HepG2 (cell line): ENCODE results near the gene NYNRIN. TPM values are rescaled to one million over a fixed set of nuclear protein-coding genes. Genes with fewer than 3 reads are reported as not detected.
A peak's percentile ranks its signal among the peaks of the same experiment; 100 is the strongest.

ENCODE experiments used
- ARHGAP35 ChIP-seq: sonication (generic); formaldehyde crosslinking; IDR thresholded peaks from 2 replicates; pipeline ENCODE4 v1.9.0; 2022; ENCODE audit warnings: mild to moderate bottlenecking, inconsistent platforms, moderate library complexity, missing genetic modification reagents, borderline replicate concordance
- HOXA5 ChIP-seq: sonication (generic); formaldehyde crosslinking; IDR thresholded peaks from 2 replicates; pipeline ENCODE4 v1.4.0; 2020; ENCODE audit warnings: missing genetic modification reagents
- KLF6 ChIP-seq: IDR thresholded peaks from 2 replicates; pipeline ENCODE4 v1.8.0; 2016; ENCODE audit warnings: missing biosample characterization, missing genetic modification reagents
- KMT2A ChIP-seq: sonication (generic); formaldehyde crosslinking; IDR thresholded peaks from 2 replicates; pipeline ENCODE4 v1.4.0; 2020; ENCODE audit warnings: missing genetic modification reagents
- LCORL ChIP-seq, 2 experiments: fragments of 450-650 bp in 1 of 2; sonication (generic) in 1 of 2; formaldehyde crosslinking in 1 of 2; IDR thresholded peaks; 2 replicates each; pipeline versions ENCODE4 v1.5.0 to v1.6.1; 2017 to 2020; ENCODE audit warnings: antibody characterized with exemption in 1 of 2, missing genetic modification reagents in 1 of 2
- NFKB2 ChIP-seq: sonication (generic); formaldehyde crosslinking; IDR thresholded peaks from 2 replicates; pipeline ENCODE4 v1.4.0; 2020; ENCODE audit warnings: missing genetic modification reagents, borderline replicate concordance
- NRL ChIP-seq: sonication (generic); formaldehyde crosslinking; IDR thresholded peaks from 2 replicates; pipeline ENCODE4 v1.5.0; 2020; ENCODE audit warnings: missing genetic modification reagents, mild to moderate bottlenecking, moderate library complexity, borderline replicate concordance
- PCBP1 ChIP-seq: fragments of 200-400 bp; formaldehyde crosslinking; IDR thresholded peaks from 2 replicates; pipeline ENCODE4 v1.6.1; 2017; ENCODE audit warnings: mild to moderate bottlenecking, low read depth, low read length, borderline replicate concordance
- SAFB2 ChIP-seq: sonication (generic); formaldehyde crosslinking; IDR thresholded peaks from 2 replicates; pipeline ENCODE4 v1.5.1; 2020; ENCODE audit warnings: missing genetic modification reagents, low read depth, mild to moderate bottlenecking, borderline replicate concordance
- SRY ChIP-seq: sonication (generic); formaldehyde crosslinking; IDR thresholded peaks from 2 replicates; pipeline ENCODE4 v1.8.0; 2022; ENCODE audit warnings: mild to moderate bottlenecking, missing genetic modification reagents
- ZNF136 ChIP-seq: sonication (generic); formaldehyde crosslinking; IDR thresholded peaks from 2 replicates; pipeline ENCODE4 v1.8.1; 2022; ENCODE audit warnings: low read depth, mild to moderate bottlenecking, moderate library complexity, missing genetic modification reagents
- ZNF253 ChIP-seq: sonication (generic); formaldehyde crosslinking; IDR thresholded peaks from 2 replicates; pipeline ENCODE4 v1.8.0; 2022; ENCODE audit warnings: mild to moderate bottlenecking, missing genetic modification reagents, borderline replicate concordance
- ZNF451 ChIP-seq: sonication (generic); formaldehyde crosslinking; IDR thresholded peaks from 2 replicates; pipeline ENCODE4 v1.5.0; 2020; ENCODE audit warnings: mild to moderate bottlenecking, missing genetic modification reagents
- ZNF776 ChIP-seq: sonication (generic); formaldehyde crosslinking; IDR thresholded peaks from 2 replicates; pipeline ENCODE4 v1.4.0; 2020; ENCODE audit warnings: mild to moderate bottlenecking, missing genetic modification reagents
- polyA plus RNA-seq, 8 experiments: library from polyadenylated mRNA; depleted of rRNA in 3 of 8; stranded (reverse) in 7 of 8; unstranded in 1 of 8; fragments of >200 nt; fragmentation: Illumina TruSeq in 4 of 8; extraction: Trizol in 4 of 8; gene quantifications; 2 replicates each; pipeline versions ENCODE4 v1.2.1 to v1.2.3, GENCODE V29; 2011 to 2016; ENCODE audit warnings: low read depth in 4 of 8, missing spikeins in 1 of 8, mixed read lengths in 1 of 8; ENCODE audit not compliant: insufficient read depth in 1 of 8
- total RNA-seq, 5 experiments: library from RNA; depleted of rRNA; stranded (reverse); fragments of >200 nt; fragmentation: Illumina TruSeq; extraction: Trizol; gene quantifications; 2 replicates each; pipeline ENCODE4 v1.2.3, GENCODE V29; 2016; ENCODE audit warnings: low read depth in 1 of 5
- TF ChIP-seq, protein P1 (sequence below): IDR thresholded peaks from 2 replicates; pipeline ENCODE4 v1.6.1; 2016; ENCODE audit warnings: missing compliant biosample characterization, missing genetic modification reagents, borderline replicate concordance
- TF ChIP-seq, protein P2 (sequence below): sonication (generic); formaldehyde crosslinking; IDR thresholded peaks from 2 replicates; pipeline ENCODE4 v1.8.0; 2022; ENCODE audit warnings: mild to moderate bottlenecking, missing genetic modification reagents, borderline replicate concordance
- TF ChIP-seq, protein P3 (sequence below): sonication (generic); formaldehyde crosslinking; IDR thresholded peaks from 2 replicates; pipeline ENCODE4 v1.4.0; 2020; ENCODE audit warnings: missing genetic modification reagents, borderline replicate concordance
- TF ChIP-seq, protein P4 (sequence below): sonication (generic); formaldehyde crosslinking; IDR thresholded peaks from 2 replicates; pipeline ENCODE4 v1.5.1; 2020; ENCODE audit warnings: mild to moderate bottlenecking, missing genetic modification reagents, moderate library complexity
- TF ChIP-seq, protein P5 (sequence below): sonication (generic); formaldehyde crosslinking; IDR thresholded peaks from 2 replicates; pipeline ENCODE4 v1.5.1; 2020; ENCODE audit warnings: missing genetic modification reagents, mild to moderate bottlenecking, borderline replicate concordance
- TF ChIP-seq, protein P6 (sequence below): sonication (generic); formaldehyde crosslinking; IDR thresholded peaks from 2 replicates; pipeline ENCODE4 v1.4.0; 2020; ENCODE audit warnings: mild to moderate bottlenecking, missing genetic modification reagents
- TF ChIP-seq, protein P7 (sequence below): sonication (generic); formaldehyde crosslinking; IDR thresholded peaks from 2 replicates; pipeline ENCODE4 v1.8.0; 2022; ENCODE audit warnings: missing genetic modification reagents, low read depth, mild to moderate bottlenecking, borderline replicate concordance

The NYNRIN gene
- total and polyA plus RNA-seq, 2 of the 13 experiments (the other 11 are each of a cell fraction or from before 2014, with no cell fraction given), result 0.63 to 1.1 TPM

DNA sequence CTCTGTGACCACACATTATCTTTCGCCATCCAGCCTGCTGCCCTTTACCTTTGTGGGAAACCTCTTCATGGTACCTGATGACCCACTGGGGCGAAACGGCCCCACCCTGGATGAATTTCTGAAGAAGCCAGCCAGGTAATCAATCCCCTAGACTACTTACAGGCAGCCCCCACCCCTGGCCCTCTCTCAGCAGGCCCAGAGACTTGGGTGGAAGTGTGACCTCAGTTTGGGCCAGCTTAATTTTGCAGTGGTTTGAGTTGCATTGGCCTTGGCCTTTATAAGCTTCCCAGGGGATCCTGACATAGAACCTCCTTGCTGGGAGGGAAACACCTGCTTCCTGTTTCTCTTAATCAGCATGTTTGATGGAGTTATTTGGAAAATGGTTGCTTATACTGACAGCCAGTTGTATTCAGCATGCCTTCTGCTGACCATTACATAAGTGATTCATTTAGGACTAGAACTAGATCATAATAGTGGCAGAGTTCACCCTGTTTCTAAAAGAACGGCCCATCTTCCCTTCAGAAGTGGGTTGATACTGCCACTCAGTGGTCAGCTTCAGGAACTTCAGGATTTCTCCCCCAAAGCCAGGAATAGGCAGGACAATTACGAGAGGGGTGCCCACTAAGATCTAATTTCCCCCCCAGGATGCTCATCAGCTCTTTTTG lies 37.7 kb downstream of the NYNRIN start (continued):
- TF ChIP-seq NFKB2 (CRISPR knock-in tag) (no peak), ZNF253 (CRISPR knock-in tag) (no peak), SRY (CRISPR knock-in tag) (no peak), SAFB2 (CRISPR knock-in tag) (no peak), ARHGAP35 (CRISPR knock-in tag) (no peak), LCORL (IDR thresholded peaks at IDR 0.05) (no peak), LCORL (CRISPR knock-in tag; IDR thresholded peaks at IDR 0.05) (no peak), HOXA5 (CRISPR knock-in tag) (no peak), KLF6 (CRISPR knock-in tag) (no peak; the same call in 1 of the 2 replicates), PCBP1 (no peak), ZNF136 (0 out of 2 replicates have a peak, but pooled peaks have one; percentile 51), NRL (CRISPR knock-in tag) (no peak), ZNF776 (CRISPR knock-in tag) (no peak), KMT2A (no peak), ZNF451 (CRISPR knock-in tag) (no peak)
- TF ChIP-seq, protein P1, sequence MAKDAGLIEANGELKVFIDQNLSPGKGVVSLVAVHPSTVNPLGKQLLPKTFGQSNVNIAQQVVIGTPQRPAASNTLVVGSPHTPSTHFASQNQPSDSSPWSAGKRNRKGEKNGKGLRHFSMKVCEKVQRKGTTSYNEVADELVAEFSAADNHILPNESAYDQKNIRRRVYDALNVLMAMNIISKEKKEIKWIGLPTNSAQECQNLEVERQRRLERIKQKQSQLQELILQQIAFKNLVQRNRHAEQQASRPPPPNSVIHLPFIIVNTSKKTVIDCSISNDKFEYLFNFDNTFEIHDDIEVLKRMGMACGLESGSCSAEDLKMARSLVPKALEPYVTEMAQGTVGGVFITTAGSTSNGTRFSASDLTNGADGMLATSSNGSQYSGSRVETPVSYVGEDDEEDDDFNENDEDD, result no peak
- TF ChIP-seq, protein P2, sequence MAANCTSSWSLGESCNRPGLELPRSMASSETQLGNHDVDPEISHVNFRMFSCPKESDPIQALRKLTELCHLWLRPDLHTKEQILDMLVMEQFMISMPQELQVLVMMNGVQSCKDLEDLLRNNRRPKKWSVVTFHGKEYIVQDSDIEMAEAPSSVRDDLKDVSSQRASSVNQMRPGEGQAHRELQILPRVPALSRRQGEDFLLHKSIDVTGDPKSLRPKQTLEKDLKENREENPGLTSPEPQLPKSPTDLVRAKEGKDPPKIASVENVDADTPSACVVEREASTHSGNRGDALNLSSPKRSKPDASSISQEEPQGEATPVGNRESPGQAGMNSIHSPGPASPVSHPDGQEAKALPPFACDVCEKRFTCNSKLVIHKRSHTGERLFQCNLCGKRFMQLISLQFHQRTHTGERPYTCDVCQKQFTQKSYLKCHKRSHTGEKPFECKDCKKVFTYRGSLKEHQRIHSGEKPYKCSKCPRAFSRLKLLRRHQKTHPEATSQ (CRISPR knock-in tag), result no peak
- TF ChIP-seq, protein P3, sequence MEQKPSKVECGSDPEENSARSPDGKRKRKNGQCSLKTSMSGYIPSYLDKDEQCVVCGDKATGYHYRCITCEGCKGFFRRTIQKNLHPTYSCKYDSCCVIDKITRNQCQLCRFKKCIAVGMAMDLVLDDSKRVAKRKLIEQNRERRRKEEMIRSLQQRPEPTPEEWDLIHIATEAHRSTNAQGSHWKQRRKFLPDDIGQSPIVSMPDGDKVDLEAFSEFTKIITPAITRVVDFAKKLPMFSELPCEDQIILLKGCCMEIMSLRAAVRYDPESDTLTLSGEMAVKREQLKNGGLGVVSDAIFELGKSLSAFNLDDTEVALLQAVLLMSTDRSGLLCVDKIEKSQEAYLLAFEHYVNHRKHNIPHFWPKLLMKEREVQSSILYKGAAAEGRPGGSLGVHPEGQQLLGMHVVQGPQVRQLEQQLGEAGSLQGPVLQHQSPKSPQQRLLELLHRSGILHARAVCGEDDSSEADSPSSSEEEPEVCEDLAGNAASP (CRISPR knock-in tag), result peak; percentile 69
- TF ChIP-seq, protein P4, sequence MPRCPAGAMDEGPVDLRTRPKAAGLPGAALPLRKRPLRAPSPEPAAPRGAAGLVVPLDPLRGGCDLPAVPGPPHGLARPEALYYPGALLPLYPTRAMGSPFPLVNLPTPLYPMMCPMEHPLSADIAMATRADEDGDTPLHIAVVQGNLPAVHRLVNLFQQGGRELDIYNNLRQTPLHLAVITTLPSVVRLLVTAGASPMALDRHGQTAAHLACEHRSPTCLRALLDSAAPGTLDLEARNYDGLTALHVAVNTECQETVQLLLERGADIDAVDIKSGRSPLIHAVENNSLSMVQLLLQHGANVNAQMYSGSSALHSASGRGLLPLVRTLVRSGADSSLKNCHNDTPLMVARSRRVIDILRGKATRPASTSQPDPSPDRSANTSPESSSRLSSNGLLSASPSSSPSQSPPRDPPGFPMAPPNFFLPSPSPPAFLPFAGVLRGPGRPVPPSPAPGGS (CRISPR knock-in tag), result peak; percentile 21; the same call in 1 of the 2 replicates
- TF ChIP-seq, protein P5, sequence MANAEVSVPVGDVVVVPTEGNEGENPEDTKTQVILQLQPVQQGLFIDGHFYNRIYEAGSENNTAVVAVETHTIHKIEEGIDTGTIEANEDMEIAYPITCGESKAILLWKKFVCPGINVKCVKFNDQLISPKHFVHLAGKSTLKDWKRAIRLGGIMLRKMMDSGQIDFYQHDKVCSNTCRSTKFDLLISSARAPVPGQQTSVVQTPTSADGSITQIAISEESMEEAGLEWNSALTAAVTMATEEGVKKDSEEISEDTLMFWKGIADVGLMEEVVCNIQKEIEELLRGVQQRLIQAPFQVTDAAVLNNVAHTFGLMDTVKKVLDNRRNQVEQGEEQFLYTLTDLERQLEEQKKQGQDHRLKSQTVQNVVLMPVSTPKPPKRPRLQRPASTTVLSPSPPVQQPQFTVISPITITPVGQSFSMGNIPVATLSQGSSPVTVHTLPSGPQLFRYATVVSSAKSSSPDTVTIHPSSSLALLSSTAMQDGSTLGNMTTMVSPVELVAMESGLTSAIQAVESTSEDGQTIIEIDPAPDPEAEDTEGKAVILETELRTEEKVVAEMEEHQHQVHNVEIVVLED, result no peak
- TF ChIP-seq, protein P6, sequence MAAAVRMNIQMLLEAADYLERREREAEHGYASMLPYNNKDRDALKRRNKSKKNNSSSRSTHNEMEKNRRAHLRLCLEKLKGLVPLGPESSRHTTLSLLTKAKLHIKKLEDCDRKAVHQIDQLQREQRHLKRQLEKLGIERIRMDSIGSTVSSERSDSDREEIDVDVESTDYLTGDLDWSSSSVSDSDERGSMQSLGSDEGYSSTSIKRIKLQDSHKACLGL (CRISPR knock-in tag), result no peak
- TF ChIP-seq, protein P7, sequence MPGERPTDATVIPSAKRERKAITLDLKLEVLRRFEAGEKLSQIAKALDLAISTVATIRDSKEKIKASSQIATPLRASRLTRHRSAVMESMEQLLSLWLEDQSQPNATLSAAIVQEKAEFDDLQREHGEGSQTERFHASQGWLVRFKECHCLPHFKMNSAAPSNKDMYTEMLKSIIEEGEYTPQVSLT, result no peak
